ENCODE data around the gene VEGFA. TPM values are rescaled to one million over a fixed set of nuclear protein-coding genes. Genes with fewer than 3 reads are reported as not detected.

Gene VEGFA
- total RNA-seq, 1 experiment from 2014 or later: 112 TPM

GRCh38 chr6:43827898-43828297 is 57.9 kb downstream of the VEGFA start:
- Histone ChIP-seq H3K9me2 (ENCODE audit: insufficient read depth) (no peaks in the 10 kb centered on the region), H3K4me3 (no peak overlapping the region), H3K79me2 (ENCODE audit: low read depth) (no peaks in the 10 kb centered on the region), H3K36me3 (ENCODE audit: low read depth) (no peaks in the 10 kb centered on the region), H2AFZ (no peak overlapping the region), H3K27me3 (ENCODE audit: insufficient read depth, low read depth) (no peaks in the 10 kb centered on the region), H4K20me1 (ENCODE audit: insufficient read depth) (no peaks in the 10 kb centered on the region), H3K4me1 (replicated peaks; ENCODE audit: insufficient read depth) (peaks cover 30% of the 10 kb centered on the region), H3K9me3 (ENCODE audit: insufficient read depth, low read depth) (no peaks in the 10 kb centered on the region), H3F3A (ENCODE audit: insufficient read depth, low read depth) (peaks cover 5% of the 10 kb centered on the region; the same call in 1 of the 2 replicates), H3K27ac (no peak overlapping the region), H3K4me2 (no peak overlapping the region)
- intact Hi-C loops (cut with micrococcal nuclease; ENCODE audit: unreplicated experiment): no loop called here
- ChIA-PET CTCF (interaction anchor here (0.6 kb wide), 1 partner anchor 16 kb away, joined by 3 read pairs; no protein-coding TSS in a partner anchor), POLR2A (ENCODE audit: unreplicated experiment) (no interaction called here)
- BruUV-seq (replicated peaks): no TSS peak
- no peak for TF ChIP-seq EZH2 (IDR thresholded peaks at IDR 0.05; ENCODE audit: low read depth)
- TF ChIP-seq CTCF (conservative IDR thresholded peaks at IDR 0.05): no peak
- DNase-seq: no peak

- DNase-seq: no peak
- Histone ChIP-seq H3K27me3 (ENCODE audit: insufficient read depth, low read depth) (no peaks in the 10 kb centered on the region), H3F3A (ENCODE audit: insufficient read depth, low read depth) (peaks cover 5% of the 10 kb centered on the region; the same call in 1 of the 2 replicates), H3K4me2 (no peak overlapping the region), H3K9me3 (ENCODE audit: insufficient read depth, low read depth) (no peaks in the 10 kb centered on the region), H2AFZ (no peak overlapping the region), H3K9me2 (ENCODE audit: insufficient read depth) (no peaks in the 10 kb centered on the region), H3K4me3 (no peak overlapping the region), H3K4me1 (replicated peaks; ENCODE audit: insufficient read depth) (peaks cover 37% of the 10 kb centered on the region), H4K20me1 (ENCODE audit: insufficient read depth) (no peaks in the 10 kb centered on the region), H3K36me3 (ENCODE audit: low read depth) (no peaks in the 10 kb centered on the region), H3K27ac (no peak overlapping the region), H3K79me2 (ENCODE audit: low read depth) (no peaks in the 10 kb centered on the region)
- intact Hi-C loops (cut with micrococcal nuclease; ENCODE audit: unreplicated experiment): no loop called here
- TF ChIP-seq EZH2 (IDR thresholded peaks at IDR 0.05; ENCODE audit: low read depth) (no peak), CTCF (conservative IDR thresholded peaks at IDR 0.05) (no peak)
- no TSS peak for BruUV-seq (replicated peaks)
- ChIA-PET CTCF (no interaction called here), POLR2A (ENCODE audit: unreplicated experiment) (no interaction called here)
Measured at GRCh38 chr6:43828711-43829110, 58.7 kb downstream of the VEGFA start.

GRCh38 chr6:43829470-43829869 is 59.5 kb downstream of the VEGFA start:
- Histone ChIP-seq H3K4me2 (no peak overlapping the region), H3K27ac (no peak overlapping the region), H3K9me3 (ENCODE audit: insufficient read depth, low read depth) (no peaks in the 10 kb centered on the region), H3K79me2 (ENCODE audit: low read depth) (no peaks in the 10 kb centered on the region), H3K36me3 (ENCODE audit: low read depth) (no peaks in the 10 kb centered on the region), H4K20me1 (ENCODE audit: insufficient read depth) (no peaks in the 10 kb centered on the region), H3F3A (ENCODE audit: insufficient read depth, low read depth) (peaks cover 5% of the 10 kb centered on the region; the same call in 1 of the 2 replicates), H3K4me1 (replicated peaks; ENCODE audit: insufficient read depth) (peaks cover 37% of the 10 kb centered on the region), H3K9me2 (ENCODE audit: insufficient read depth) (no peaks in the 10 kb centered on the region), H3K4me3 (no peak overlapping the region), H3K27me3 (ENCODE audit: insufficient read depth, low read depth) (no peaks in the 10 kb centered on the region), H2AFZ (no peak overlapping the region)
- intact Hi-C loops (cut with micrococcal nuclease; ENCODE audit: unreplicated experiment): no loop called here
- no TSS peak for BruUV-seq (replicated peaks)
- CTCF ChIA-PET: no interaction called here
- TF ChIP-seq CTCF (conservative IDR thresholded peaks at IDR 0.05) (no peak), EZH2 (IDR thresholded peaks at IDR 0.05; ENCODE audit: low read depth) (no peak)
- DNase-seq: no peak
- POLR2A ChIA-PET (ENCODE audit: unreplicated experiment): no interaction called here

Data from PC-9 (cell line).